ENCODE data around the gene AKAP1.

Gene AKAP1

GRCh38 chr17:57107498-57108101, 22.6 kb downstream of the AKAP1 start:
- no peak for TF ChIP-seq ZFX (IDR thresholded peaks at IDR 0.05)
- TF ChIP-seq CTCF (conservative IDR thresholded peaks at IDR 0.05) = no peak

GRCh38 chr17:57108671-57109392, 23.8 kb downstream of the AKAP1 start:
- H3K27ac ChIP-seq = peak overlapping the region; percentile 80
- TF ChIP-seq ZFX (IDR thresholded peaks at IDR 0.05) (no peak), CTCF (conservative IDR thresholded peaks at IDR 0.05) (no peak)

More at GRCh38 chr17:57107498-57108101, 22.6 kb downstream of the AKAP1 start:
- peak overlapping the region; percentile 80 for H3K27ac ChIP-seq

- TF ChIP-seq CTCF (conservative IDR thresholded peaks at IDR 0.05) (no peak; the same call in 1 of the 2 replicates), ZFX (IDR thresholded peaks at IDR 0.05) (no peak)
- peak overlapping the region; percentile 80 for H3K27ac ChIP-seq
These were observed 24.5 kb downstream of the AKAP1 start for GRCh38 chr17:57109393-57110151.

GRCh38 chr17:57110152-57110542, 25.1 kb downstream of the AKAP1 start:
- H3K27ac ChIP-seq = peak overlapping the region; percentile 80
- TF ChIP-seq CTCF (conservative IDR thresholded peaks at IDR 0.05) (no peak; the same call in 1 of the 2 replicates), ZFX (IDR thresholded peaks at IDR 0.05) (no peak)

GRCh38 chr17:57110579-57111325, 25.7 kb downstream of the AKAP1 start:
- TF ChIP-seq CTCF (conservative IDR thresholded peaks at IDR 0.05) = no peak
- no peak for TF ChIP-seq ZFX (IDR thresholded peaks at IDR 0.05)
- H3K27ac ChIP-seq = no peak overlapping the region

GRCh38 chr17:57111386-57111785, 26.3 kb downstream of the AKAP1 start:
- no peak overlapping the region for H3K27ac ChIP-seq
- no peak for TF ChIP-seq ZFX (IDR thresholded peaks at IDR 0.05)
- TF ChIP-seq CTCF (conservative IDR thresholded peaks at IDR 0.05) = no peak
